HCT116 (cell line): ENCODE results near the gene IGSF9B. TPM values are rescaled to one million over a fixed set of nuclear protein-coding genes. Genes with fewer than 3 reads are reported as not detected.

Experiments
- ATAC-seq: fragments of 200-7000 bp; cut with Tn5 transposase; 2 replicates; pipeline ENCODE4 v1.9.1; 2020; ENCODE audit warnings: mild to moderate bottlenecking, moderate library complexity
- BruUV-seq: library from RNA; stranded (reverse); fragments of 400-500 nt; replicated peaks from 2 replicates; lab custom pipeline; 2021; lab: Mats Ljungman, UMichigan
- CTCF ChIA-PET: fragments of 300-600 bp; sonication (Branson Sonifier 250); formaldehyde crosslinking; loops from one replicate; lab custom pipeline; 2021; ENCODE audit warnings: antibody characterized with exemption; lab: Charles Lee
- POLR2A ChIA-PET: fragments of 300-600, 350-600 bp; sonication (Branson Sonifier 250); formaldehyde crosslinking; loops from one replicate; lab custom pipeline; 2021; ENCODE audit warnings: antibody characterized with exemption; lab: Charles Lee
- RAD21 ChIA-PET, 2 experiments: fragments of 300-600 bp; sonication (Branson Sonifier 250); formaldehyde crosslinking; loops; one replicate each; lab custom pipeline; 2023; ENCODE audit warnings: low total read pairs in 2 of 2; ENCODE audit not compliant: uncharacterized antibody in 2 of 2, unreplicated experiment in 2 of 2, low non-redundant PET in 1 of 2; lab: Charles Lee
- DNase-seq: peaks from one replicate; pipeline ENCODE4 v3.0.0-alpha.2; 2010; ENCODE audit warnings: low read depth, low spot score
- H2AFZ ChIP-seq: fragments of 200-600 bp; shearing (Covaris generic), sonication (generic); 2 replicates; pipeline ENCODE4 v1.6.1; 2017; ENCODE audit warnings: low read depth, mixed run types, mixed read lengths, antibody characterized with exemption, low read length; ENCODE audit not compliant: poor library complexity, severe bottlenecking
- H3K27ac ChIP-seq: 2 replicates; pipeline ENCODE4 v1.5.1; 2012; ENCODE audit warnings: low read depth, low read length
- H3K27me3 ChIP-seq: fragments of 200-600 bp; sonication (generic); 2 replicates; pipeline ENCODE4 v1.6.1; 2016; ENCODE audit warnings: mixed run types, low read length, mixed read lengths; ENCODE audit not compliant: insufficient read depth
- H3K36me3 ChIP-seq, 2 experiments: fragments of 200-500 bp in 1 of 2; fragments of 200-600 bp in 1 of 2; sonication (Bioruptor generic) in 1 of 2; sonication (generic) in 1 of 2; 2 replicates each; pipeline versions ENCODE4 v1.5.1 to v1.6.1; 2014 to 2016; ENCODE audit warnings: low read length in 2 of 2, inconsistent platforms in 1 of 2, mixed read lengths in 1 of 2, mixed run types in 1 of 2; ENCODE audit not compliant: insufficient read depth in 2 of 2, control insufficient read depth in 1 of 2
- H3K4me1 ChIP-seq, 2 experiments: fragments of 200-600 bp in 1 of 2; sonication (generic) in 1 of 2; 2 replicates each; pipeline versions ENCODE4 v1.5.1 to v1.6.1; 2012 to 2017; ENCODE audit warnings: low read length in 2 of 2, inconsistent platforms in 1 of 2, mild to moderate bottlenecking in 1 of 2, mixed read lengths in 1 of 2, mixed run types in 1 of 2, moderate library complexity in 1 of 2; ENCODE audit not compliant: insufficient read depth in 2 of 2, control insufficient read depth in 1 of 2
- H3K4me2 ChIP-seq: fragments of 200-600 bp; sonication (generic); 2 replicates; pipeline ENCODE4 v1.6.1; 2017; ENCODE audit warnings: mixed run types, low read length, mixed read lengths
- H3K4me3 ChIP-seq, 2 experiments: fragments of 200-600 bp in 1 of 2; sonication (generic) in 1 of 2; replicated peaks in 1 of 2; 2 replicates each; pipeline ENCODE4 v1.5.1; 2011 to 2016; ENCODE audit warnings: low read length in 2 of 2, control low read depth in 1 of 2, low read depth in 1 of 2, mild to moderate bottlenecking in 1 of 2, mixed read lengths in 1 of 2, mixed run types in 1 of 2
- H3K79me2 ChIP-seq: fragments of 200-600 bp; sonication (generic); 2 replicates; pipeline ENCODE4 v1.6.1; 2017; ENCODE audit warnings: mild to moderate bottlenecking, mixed run types, low read length, moderate library complexity, mixed read lengths; ENCODE audit not compliant: insufficient read depth
- H3K9ac ChIP-seq: fragments of 200-600 bp; sonication (generic); 2 replicates; pipeline ENCODE4 v1.6.1; 2016; ENCODE audit warnings: low read length, mixed read lengths
- H3K9me2 ChIP-seq: fragments of 200-600 bp; sonication (generic), shearing (Covaris generic); 2 replicates; pipeline ENCODE4 v1.6.1; 2017; ENCODE audit warnings: mixed run types, mild to moderate bottlenecking, moderate library complexity; ENCODE audit not compliant: insufficient read depth
- H3K9me3 ChIP-seq, 2 experiments: fragments of 200-500 bp in 1 of 2; fragments of 200-600 bp in 1 of 2; sonication (Bioruptor generic) in 1 of 2; sonication (generic) in 1 of 2; 2 replicates each; pipeline ENCODE4 v1.6.1; 2014 to 2017; ENCODE audit warnings: low read length in 2 of 2, mixed read lengths in 2 of 2, inconsistent platforms in 1 of 2, low read depth in 1 of 2, mild to moderate bottlenecking in 1 of 2, mixed run types in 1 of 2, moderate library complexity in 1 of 2; ENCODE audit not compliant: control insufficient read depth in 1 of 2, insufficient read depth in 1 of 2
- H4K20me1 ChIP-seq: fragments of 200-600 bp; sonication (generic), shearing (Covaris generic); 2 replicates; pipeline ENCODE4 v1.6.1; 2017; ENCODE audit warnings: mixed run types, mild to moderate bottlenecking, moderate library complexity; ENCODE audit not compliant: insufficient read depth
- EGR1 ChIP-seq: IDR thresholded peaks from 2 replicates; pipeline ENCODE4 v1.6.1; 2012; ENCODE audit warnings: low read depth
- EZH2phosphoT487 ChIP-seq: fragments of 200-600 bp; IDR thresholded peaks from 2 replicates; pipeline ENCODE4 v1.6.1; 2018; ENCODE audit warnings: antibody characterized with exemption, borderline replicate concordance
- FOSL1 ChIP-seq: IDR thresholded peaks from 2 replicates; pipeline ENCODE4 v1.6.1; 2012; ENCODE audit warnings: low read depth
- JUND ChIP-seq: IDR thresholded peaks from 2 replicates; pipeline ENCODE4 v1.6.1; 2012
- POLR2AphosphoS5 ChIP-seq: IDR thresholded peaks from 2 replicates; pipeline ENCODE4 v1.6.1; 2011; ENCODE audit warnings: mild to moderate bottlenecking, low read depth, low read length, moderate library complexity
- RAD21 ChIP-seq: IDR thresholded peaks from 2 replicates; pipeline ENCODE4 v1.6.1; 2012; ENCODE audit warnings: low read depth, mild to moderate bottlenecking
- SRF ChIP-seq: IDR thresholded peaks from 2 replicates; pipeline ENCODE4 v1.6.1; 2012; ENCODE audit warnings: low read depth
- TCF7L2 ChIP-seq: IDR thresholded peaks from 2 replicates; pipeline ENCODE4 v1.7.0; 2011; ENCODE audit warnings: borderline replicate concordance, inconsistent platforms; ENCODE audit not compliant: insufficient read depth, insufficient read length; ENCODE audit errors: extremely low read depth
- YY1 ChIP-seq: IDR thresholded peaks from 2 replicates; pipeline ENCODE4 v1.6.1; 2011; ENCODE audit warnings: low read length, low read depth, moderate library complexity, mild to moderate bottlenecking; ENCODE audit not compliant: insufficient replicate concordance; ENCODE audit errors: extremely low read depth
- intact Hi-C: fragments of 100-400 bp; cut with micrococcal nuclease; formaldehyde crosslinking; loops from 2 replicates; pipeline ENCODE4 v1.10.0; 2022
- total RNA-seq: library from RNA; stranded (reverse); gene quantifications from one replicate; pipeline ENCODE4 v1.2.1, GENCODE V29; 2021; ENCODE audit not compliant: unreplicated experiment
- TF ChIP-seq, protein P1 (sequence below): IDR thresholded peaks from 2 replicates; pipeline ENCODE4 v1.6.1; 2011; ENCODE audit warnings: mild to moderate bottlenecking, low read length, moderate library complexity; ENCODE audit not compliant: insufficient replicate concordance; ENCODE audit errors: extremely low read depth
- TF ChIP-seq, protein P2 (sequence below), 3 experiments: fragments of 200-600 bp in 1 of 3; sonication (generic) in 1 of 3; IDR thresholded peaks in 2 of 3; conservative IDR thresholded peaks in 1 of 3; 2 replicates each; pipeline ENCODE4 v1.5.1; 2012 to 2017; ENCODE audit warnings: low read depth in 2 of 3, low read length in 2 of 3, antibody characterized with exemption in 1 of 3, borderline replicate concordance in 1 of 3, control low read depth in 1 of 3, mild to moderate bottlenecking in 1 of 3, mixed read lengths in 1 of 3, mixed run types in 1 of 3, moderate library complexity in 1 of 3; ENCODE audit not compliant: insufficient read depth in 1 of 3

IGSF9B gene
- total RNA-seq, 1 experiment from 2014 or later, result 12.4 TPM

DNA sequence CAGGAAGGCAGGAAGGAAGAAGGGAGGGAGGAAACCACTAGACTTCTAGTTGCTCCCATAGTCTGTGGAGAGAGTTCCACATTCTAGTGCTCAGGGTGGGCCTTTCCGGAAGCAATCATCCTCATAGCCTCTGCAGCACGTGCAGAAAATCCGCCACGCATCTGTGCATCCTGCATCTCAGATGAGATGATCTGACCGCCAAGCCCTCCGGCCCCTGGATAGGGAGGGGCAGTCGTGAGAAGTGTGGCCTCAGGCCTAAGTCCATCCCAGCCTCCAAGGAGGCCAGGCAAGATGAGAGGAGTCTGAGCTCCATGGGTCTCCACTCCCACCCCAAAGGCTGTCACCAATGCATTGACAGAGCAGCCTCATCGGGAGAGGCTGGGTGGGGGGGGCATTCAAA, 30.4 kb upstream of the IGSF9B start:
- H3K27me3 ChIP-seq, result peaks cover 7% of the 10 kb centered on the region; the same call in 1 of the 2 replicates
- POLR2A ChIA-PET, result no interaction called here

More for the DNA sequence above, 30.4 kb upstream of the IGSF9B start:
- intact Hi-C loops, result no loop called here
- ChIA-PET CTCF (no interaction called here), RAD21 (no interaction called here)
- Histone ChIP-seq H2AFZ (no peak overlapping the region), H3K9ac (no peak overlapping the region), H3K9me3 (no peaks in the 10 kb centered on the region), H3K4me3 (no peak overlapping the region), H3K4me1 (no peaks in the 10 kb centered on the region), H4K20me1 (no peaks in the 10 kb centered on the region), H3K27ac (no peak overlapping the region), H3K79me2 (no peaks in the 10 kb centered on the region), H3K36me3 (no peaks in the 10 kb centered on the region), H3K4me2 (no peak overlapping the region), H3K9me2 (no peaks in the 10 kb centered on the region)
- no peak for TF ChIP-seq FOSL1
- no peak for TF ChIP-seq EZH2phosphoT487
- TF ChIP-seq YY1, result no peak
- TF ChIP-seq, protein P1, sequence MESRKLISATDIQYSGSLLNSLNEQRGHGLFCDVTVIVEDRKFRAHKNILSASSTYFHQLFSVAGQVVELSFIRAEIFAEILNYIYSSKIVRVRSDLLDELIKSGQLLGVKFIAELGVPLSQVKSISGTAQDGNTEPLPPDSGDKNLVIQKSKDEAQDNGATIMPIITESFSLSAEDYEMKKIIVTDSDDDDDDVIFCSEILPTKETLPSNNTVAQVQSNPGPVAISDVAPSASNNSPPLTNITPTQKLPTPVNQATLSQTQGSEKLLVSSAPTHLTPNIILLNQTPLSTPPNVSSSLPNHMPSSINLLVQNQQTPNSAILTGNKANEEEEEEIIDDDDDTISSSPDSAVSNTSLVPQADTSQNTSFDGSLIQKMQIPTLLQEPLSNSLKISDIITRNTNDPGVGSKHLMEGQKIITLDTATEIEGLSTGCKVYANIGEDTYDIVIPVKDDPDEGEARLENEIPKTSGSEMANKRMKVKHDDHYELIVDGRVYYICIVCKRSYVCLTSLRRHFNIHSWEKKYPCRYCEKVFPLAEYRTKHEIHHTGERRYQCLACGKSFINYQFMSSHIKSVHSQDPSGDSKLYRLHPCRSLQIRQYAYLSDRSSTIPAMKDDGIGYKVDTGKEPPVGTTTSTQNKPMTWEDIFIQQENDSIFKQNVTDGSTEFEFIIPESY, result no peak
- TF ChIP-seq JUND, result no peak
- no peak for TF ChIP-seq SRF
- no peak for TF ChIP-seq EGR1
- TF ChIP-seq TCF7L2, result no peak
- TF ChIP-seq RAD21, result no peak
- no peak for TF ChIP-seq POLR2AphosphoS5
- TF ChIP-seq, protein P2, sequence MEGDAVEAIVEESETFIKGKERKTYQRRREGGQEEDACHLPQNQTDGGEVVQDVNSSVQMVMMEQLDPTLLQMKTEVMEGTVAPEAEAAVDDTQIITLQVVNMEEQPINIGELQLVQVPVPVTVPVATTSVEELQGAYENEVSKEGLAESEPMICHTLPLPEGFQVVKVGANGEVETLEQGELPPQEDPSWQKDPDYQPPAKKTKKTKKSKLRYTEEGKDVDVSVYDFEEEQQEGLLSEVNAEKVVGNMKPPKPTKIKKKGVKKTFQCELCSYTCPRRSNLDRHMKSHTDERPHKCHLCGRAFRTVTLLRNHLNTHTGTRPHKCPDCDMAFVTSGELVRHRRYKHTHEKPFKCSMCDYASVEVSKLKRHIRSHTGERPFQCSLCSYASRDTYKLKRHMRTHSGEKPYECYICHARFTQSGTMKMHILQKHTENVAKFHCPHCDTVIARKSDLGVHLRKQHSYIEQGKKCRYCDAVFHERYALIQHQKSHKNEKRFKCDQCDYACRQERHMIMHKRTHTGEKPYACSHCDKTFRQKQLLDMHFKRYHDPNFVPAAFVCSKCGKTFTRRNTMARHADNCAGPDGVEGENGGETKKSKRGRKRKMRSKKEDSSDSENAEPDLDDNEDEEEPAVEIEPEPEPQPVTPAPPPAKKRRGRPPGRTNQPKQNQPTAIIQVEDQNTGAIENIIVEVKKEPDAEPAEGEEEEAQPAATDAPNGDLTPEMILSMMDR (IDR thresholded peaks at IDR 0.05 in 2 of 3, conservative IDR thresholded peaks at IDR 0.05 in 1 of 3; ENCODE audit: borderline replicate concordance in 1 of 3, insufficient read depth in 1 of 3, low read depth in 2 of 3, low read length in 2 of 3), result no peak
- ATAC-seq (no peak), DNase-seq (no peak)
- BruUV-seq, result no TSS peak
